Stimulated activated CD4-positive, alpha-beta T cell treated with anti-CD3 and anti-CD28 coated beads, Interleukin-2, amount 100 ng/mL, for 4 hours (primary cell): ENCODE data around the gene VEZF1.

ENCODE experiments used
- DNase-seq: peaks from one replicate; pipeline ENCODE4 v3.0.0-alpha.2; 2020; ENCODE audit warnings: low read depth

The VEZF1 gene

DNA sequence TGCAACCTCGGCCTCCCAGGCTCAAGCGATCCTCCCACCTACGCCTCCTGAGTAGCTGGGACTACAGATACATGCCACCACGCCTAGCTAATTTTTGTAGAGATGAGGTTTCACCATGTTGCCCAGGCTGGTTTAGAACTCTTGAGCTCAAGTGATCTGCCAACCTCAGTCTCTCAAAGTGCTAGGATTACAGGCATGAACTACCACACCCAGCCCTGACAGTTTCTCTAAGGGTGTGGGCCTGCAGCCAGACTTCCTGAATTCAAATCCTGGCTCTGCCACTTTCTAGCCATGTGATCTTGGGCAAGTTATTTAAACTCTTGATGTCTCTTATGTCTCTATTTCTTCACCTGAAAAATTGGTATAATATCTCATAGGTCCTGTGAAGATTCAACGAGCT, 38.4 kb downstream of the VEZF1 start:
- DNase-seq, result no peak

DNA sequence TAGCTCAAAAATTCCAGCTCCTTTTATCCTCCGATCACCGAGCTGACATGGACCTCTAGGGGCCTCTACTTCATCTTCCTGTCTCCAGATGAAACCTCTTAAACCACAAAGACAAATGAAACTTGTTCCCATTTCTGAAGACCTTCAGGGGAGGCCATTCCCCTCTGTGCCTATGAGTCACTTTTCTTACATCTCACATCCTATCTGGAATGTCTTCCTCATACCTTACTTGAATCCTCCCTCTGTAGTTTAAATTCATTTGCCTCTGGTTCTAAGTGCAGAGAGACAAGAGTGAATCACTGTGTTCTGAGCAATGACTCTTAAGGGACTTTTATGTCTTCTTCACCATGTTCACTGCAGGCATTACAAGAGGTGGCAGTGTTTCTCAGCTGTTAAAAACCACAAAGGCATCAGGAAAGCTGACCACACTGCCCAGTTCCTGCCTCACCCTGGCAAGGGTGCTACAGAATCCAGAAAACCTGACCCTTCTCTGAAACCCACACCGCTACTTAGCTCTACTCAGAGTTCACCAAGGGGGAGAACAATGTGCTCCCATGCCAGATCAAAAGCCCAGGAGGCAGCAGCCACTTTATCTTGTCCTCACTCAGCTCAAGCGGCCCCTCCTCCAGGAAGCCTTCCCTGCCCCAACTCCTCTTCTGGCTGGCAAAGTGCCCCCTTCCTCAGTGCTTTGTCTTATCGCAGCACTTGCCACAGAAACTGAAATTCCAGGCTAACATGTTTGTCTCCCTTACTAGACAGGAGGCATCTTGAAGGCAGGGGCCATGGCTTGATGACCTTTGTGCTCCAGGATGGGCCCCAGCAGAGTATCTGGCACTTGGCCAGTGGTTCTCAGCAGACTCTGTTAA, 39.3 kb downstream of the VEZF1 start:
- no peak for DNase-seq

DNA sequence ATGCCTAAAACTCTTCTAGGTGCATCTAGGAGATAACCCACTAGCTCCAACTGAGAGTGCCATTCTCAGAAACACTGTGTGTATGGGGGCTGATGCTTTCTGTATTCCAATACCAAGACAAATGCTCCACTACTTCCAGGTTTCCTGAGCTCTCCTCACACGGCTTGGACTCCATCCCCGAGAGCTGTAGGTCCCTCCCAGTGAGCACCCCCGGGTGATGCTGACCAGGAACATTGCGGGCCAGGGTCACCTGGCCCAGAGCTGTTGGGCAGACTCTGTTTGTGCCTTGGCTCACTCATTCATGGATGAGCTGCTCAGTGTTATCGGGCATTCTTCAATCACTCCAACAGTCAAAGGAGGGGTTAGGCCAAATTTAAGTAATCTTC, 39.9 kb downstream of the VEZF1 start:
- no peak for DNase-seq

- DNase-seq, result no peak
Measured at GRCh38 chr17:57947369-57947768, 40.7 kb downstream of the VEZF1 start.

DNA sequence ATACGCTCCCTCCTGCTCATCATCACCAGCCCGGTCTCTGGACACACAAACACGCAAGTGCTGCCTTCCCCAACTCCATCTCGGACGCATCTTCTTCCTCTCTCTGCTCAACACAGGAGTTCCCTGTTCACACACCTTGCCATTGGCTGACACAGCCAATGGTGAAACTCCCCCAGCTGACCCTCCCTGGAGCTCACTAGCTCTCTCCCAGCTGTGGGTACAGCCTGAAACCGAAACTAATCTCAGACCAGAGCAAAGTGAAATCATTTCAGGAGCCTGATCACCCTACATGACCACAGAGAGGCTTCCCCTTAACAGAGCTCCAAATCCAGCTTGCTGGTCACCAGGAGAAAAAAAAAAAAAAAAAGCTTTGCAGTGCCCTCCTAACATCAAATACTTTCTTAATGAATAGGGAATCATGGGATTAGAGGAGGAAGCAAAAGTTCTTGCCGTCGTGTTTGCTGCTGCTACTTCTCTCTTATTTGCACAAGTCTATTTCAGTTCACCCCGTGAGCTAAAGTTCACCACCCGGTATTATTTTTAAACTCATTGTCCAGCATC, 41.2 kb downstream of the VEZF1 start:
- no peak for DNase-seq

DNA sequence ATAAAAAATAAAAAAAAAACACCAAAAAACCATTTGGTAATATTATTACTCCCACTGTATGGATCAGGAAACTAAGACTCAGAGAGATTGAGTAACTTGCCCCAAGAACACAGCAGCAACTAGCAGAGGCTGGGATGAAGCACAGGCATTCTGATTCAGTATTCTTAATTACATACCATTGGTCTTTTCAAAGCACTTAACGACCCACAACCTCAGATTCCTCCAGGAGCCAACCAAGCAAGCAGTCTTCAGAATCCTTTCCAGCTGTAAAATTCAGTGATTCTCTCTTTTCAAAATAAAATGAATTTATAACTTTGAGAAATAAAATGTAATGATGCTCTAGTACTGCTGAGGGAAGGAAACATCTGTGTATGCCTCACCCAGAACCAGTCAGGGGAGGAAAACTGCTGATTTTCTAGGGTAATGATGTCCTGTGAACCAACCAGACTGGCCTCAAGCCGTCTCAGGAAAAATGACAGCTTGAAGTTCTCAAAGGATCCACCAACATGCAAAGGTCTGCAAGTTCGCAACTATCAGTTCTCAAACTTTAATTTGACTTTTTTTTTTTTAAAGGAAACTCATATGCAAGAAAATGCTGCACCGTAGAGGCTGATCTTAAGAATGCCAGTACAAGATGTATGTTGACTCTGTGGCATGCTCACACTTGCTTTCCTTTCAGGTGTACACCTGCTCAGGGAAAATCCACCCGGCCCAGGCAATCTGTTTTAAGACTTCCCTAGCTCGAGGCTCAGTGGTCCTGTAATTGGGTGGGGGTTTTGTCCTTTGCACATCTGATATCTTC, 41.9 kb downstream of the VEZF1 start:
- no peak for DNase-seq

DNA sequence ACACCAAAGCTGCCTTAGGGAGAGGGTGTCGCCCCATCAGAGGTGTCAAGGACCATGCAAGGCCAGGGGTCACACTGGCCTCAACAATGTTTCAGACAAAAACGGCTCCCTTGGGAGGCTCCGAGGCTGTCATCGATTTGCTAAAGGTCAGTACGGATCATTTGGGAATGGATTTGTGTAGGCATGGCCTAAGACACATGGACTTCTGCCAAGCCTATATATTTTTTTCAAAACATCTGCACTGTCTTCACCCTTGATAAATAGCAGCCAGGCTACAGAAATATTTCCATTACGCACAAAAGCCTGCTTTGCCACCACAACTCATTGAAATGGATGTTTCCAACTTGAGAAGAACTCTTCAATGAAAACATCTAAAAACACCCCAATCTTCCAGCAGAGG, 43.1 kb downstream of the VEZF1 start:
- no peak for DNase-seq

GRCh38 chr17:57943645-57944044, 44.4 kb downstream of the VEZF1 start:
- no peak for DNase-seq

- DNase-seq, result no peak
Measured at GRCh38 chr17:57943140-57943539, 44.9 kb downstream of the VEZF1 start.

DNA sequence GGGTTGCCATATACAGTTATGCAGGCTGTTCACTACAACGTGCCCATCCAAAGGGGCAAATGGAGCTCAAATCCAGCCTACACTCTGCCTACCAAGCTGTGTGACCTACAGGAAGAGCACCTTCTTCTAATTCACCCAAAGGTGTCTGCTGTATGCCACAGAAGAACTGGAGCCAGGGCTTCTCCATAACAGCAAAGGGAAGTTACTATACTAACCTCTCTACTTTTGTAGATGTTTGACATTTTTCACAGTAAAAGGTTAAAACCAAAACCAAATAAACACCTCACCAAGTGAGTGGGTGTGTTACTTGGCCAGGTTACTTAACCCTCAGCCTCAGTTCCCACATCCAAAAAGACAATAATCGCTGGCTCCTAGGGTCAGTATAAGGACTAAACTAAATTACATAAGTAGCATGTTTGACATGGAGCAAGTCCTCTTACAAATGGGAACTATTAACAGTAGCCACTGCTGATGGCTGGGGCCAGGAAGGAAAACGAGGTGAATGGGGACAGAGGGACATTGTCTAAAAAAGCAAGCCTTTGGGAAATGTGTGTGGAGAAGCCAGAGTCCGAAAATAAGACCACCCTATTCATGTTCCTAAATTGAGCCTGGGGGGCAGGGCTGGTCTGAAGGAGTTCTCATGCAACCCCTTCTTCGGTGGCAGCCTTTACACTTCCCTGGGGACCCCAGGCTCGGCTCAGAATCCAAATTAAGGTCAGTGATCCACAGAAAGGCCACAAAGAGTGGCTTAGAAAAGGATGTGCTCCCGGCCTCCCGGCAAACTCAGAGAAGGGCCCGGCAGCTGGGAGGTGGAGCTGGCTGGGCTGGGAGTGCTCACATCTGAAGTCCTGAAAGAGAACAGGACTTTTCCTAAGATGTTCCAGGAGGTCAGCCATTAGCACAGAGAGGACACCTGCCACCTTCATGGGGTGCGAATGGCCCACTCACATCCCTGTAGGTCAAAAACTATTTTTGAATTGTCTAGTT, 46.4 kb downstream of the VEZF1 start:
- no peak for DNase-seq

DNA sequence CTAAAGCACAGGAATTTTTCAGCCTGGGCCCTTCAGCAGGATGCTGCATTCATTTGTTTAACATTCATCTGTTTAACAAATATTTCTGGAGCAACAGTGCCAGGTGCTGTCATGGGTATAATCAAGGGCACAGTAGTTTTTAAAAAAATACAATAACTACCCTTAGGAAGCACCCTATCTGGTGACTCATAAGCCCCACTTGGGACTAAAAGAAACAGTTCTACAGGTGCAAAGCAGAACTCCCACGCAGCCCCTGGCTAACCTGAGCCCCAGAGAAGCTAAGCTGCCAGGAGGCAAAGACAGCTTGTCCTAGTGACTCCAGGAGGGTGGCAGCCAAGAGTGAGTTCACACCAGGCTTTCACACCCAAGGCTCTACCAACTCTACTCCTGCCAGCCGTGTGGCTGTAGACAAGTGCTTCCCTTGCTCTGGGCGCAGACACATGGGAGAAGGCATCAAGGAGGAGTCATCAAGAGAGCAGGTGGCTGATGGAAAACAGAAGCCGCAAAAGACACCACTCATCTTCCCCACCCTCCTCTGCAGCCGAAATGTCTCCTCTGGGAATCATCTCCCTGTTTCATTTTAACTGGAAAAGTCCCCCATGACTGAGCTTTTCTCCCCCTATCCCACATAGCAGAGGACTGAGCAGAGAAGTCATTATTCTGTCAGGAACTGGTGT, 47.3 kb downstream of the VEZF1 start:
- peak; percentile 39 for DNase-seq

DNA sequence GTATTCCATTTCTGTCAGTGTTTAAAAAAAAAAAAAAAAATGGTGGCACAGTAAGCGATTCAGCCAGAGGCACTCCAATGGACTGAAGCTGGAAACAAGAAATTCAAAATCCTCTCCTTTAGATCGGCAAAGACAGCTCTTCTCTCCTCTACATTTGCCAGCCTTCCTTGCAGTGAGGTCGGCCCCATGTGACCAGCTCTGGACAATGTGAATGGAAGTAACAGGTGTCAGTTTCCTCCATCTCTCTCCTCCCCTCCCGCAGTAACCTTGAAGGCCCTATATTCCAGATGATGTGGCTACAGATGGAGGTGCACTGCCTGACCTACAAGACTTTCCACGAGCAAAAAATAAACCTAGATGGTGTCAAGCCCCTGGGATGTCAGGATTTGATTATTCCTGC, 47.8 kb downstream of the VEZF1 start:
- no peak for DNase-seq

- peak; percentile 40 for DNase-seq
Measured at GRCh38 chr17:57939797-57940196, 48.3 kb downstream of the VEZF1 start.

- DNase-seq, result no peak
Measured at GRCh38 chr17:57938061-57938502, 50.0 kb downstream of the VEZF1 start.

GRCh38 chr17:57937492-57937891, 50.6 kb downstream of the VEZF1 start:
- DNase-seq, result no peak

- DNase-seq, result no peak
Measured at GRCh38 chr17:57935833-57936807, 51.9 kb downstream of the VEZF1 start.

DNA sequence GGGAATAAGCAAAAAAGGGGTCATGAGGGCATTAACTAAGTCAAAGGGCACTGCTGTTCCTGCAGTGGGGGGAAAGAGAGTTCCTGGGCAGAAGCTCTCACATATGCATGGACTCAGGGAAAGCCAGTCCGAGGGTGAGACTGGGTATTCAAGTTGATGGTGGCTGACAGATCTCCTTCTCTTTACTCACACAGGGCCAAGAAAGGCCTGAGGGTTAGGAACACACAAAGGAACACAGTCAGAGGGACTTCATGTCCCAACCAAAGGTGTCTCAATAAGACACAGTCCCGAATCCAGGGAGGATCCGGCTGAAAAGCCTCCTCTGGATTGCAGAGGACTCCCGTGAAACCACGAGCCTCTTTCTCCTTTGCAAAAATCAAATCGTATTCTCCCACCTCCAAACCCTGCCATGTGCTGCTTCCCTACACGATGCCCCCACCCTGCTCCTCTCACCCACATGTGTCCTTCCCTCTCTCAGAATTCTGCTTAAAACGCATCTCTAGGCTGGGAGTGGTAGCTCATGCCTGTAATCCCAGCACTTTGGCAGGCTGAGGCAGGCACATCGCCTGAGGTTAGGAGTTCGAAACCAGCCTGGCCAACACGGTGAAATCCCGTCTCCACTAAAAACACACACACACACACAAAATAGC, 56.4 kb downstream of the VEZF1 start:
- DNase-seq, result no peak

GRCh38 chr17:57930239-57930638, 57.8 kb downstream of the VEZF1 start:
- no peak for DNase-seq

DNA sequence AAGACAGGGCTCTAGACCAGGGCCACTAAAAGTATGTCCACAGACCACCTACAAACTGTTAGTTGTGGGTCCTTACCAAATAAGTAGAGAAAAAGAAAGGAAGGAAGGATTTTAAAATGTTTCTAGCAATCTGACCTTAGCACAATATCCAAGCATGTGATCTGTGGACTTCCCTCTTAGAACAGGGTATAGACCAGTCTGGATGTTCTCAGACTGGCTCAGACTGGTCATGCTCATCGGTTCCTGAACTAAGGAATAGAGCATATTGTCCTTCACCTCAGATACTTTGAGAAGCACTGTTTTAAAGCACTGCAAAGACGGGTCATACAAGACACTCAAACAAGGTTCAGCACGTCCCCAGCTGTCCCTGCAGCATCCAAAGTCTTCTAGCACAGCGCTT, 58.7 kb downstream of the VEZF1 start:
- DNase-seq, result no peak
